ENCODE measurements around the gene PATJ. TPM values are rescaled to one million over a fixed set of nuclear protein-coding genes. Genes with fewer than 3 reads are reported as not detected.

PATJ gene
- total RNA-seq, 1 donor from 2014 or later, result 10.7 TPM

DNA sequence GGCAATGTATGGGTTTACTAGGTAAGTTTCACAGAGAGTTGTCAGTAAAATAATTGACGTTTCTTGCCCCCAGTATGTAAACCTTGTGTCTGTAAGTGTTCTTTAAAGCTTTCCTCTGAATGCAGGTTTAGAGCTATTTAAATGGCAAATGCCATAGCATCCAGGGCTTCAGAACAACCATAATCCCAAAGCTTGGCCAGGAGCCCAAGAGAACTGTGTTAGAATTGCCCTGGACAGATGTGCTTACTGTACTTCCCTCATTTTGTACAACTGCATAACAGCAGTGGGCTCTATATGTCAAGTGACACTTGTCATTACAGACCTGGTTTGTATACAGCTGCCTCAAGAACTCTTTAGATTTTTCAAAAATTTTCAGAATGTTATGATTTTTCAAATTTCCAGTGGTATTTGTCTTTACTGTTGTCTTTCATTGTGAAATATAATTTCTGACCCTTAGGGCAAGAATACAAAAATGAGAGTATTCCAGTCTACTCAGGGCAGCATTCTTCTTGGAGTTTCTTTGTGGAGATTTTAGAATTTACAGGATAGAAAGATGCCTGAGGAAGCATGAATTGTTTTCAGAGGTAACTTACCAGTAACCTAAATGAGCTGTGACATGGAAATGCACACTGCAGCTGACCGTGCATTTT lies 315.5 kb downstream of the PATJ start:
- H3K9me3 Mint-ChIP-seq (ENCODE audit: low read depth), result peaks cover 1% of the 10 kb centered on the region
- no peak overlapping the region for H3K4me3 Mint-ChIP-seq (ENCODE audit: unreplicated experiment)
- no peak for DNase-seq (ENCODE audit: low spot score)
- no peaks in the 10 kb centered on the region for H3K27me3 Mint-ChIP-seq (ENCODE audit: low read depth)
- no peaks in the 10 kb centered on the region for H3K36me3 Mint-ChIP-seq (ENCODE audit: low read depth)
- peaks cover 7% of the 10 kb centered on the region for H3K4me1 Mint-ChIP-seq (ENCODE audit: low read depth)
- TF ChIP-seq, protein P1, sequence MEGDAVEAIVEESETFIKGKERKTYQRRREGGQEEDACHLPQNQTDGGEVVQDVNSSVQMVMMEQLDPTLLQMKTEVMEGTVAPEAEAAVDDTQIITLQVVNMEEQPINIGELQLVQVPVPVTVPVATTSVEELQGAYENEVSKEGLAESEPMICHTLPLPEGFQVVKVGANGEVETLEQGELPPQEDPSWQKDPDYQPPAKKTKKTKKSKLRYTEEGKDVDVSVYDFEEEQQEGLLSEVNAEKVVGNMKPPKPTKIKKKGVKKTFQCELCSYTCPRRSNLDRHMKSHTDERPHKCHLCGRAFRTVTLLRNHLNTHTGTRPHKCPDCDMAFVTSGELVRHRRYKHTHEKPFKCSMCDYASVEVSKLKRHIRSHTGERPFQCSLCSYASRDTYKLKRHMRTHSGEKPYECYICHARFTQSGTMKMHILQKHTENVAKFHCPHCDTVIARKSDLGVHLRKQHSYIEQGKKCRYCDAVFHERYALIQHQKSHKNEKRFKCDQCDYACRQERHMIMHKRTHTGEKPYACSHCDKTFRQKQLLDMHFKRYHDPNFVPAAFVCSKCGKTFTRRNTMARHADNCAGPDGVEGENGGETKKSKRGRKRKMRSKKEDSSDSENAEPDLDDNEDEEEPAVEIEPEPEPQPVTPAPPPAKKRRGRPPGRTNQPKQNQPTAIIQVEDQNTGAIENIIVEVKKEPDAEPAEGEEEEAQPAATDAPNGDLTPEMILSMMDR (IDR thresholded peaks at IDR 0.05), result no peak
- H3K27ac Mint-ChIP-seq (ENCODE audit: unreplicated experiment), result no peak overlapping the region

DNA sequence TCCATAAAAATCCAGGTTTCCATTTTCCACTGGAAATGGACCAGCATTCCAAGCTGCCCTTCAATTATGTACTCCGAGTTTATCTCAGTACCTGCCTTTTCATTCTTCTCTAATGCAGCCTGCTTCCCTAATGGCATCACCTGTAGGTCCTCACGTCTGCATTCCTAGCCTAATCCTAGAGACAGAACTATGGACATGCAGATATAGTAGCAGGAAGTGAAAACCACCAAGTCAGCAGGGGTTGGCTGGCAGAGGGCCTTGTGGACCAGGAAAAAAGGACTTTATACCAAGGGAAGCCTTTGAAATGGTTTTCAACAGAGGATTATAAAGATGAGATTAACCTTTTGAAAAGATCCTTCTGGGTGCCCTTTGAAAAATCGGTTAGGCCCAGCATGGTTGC lies 316.7 kb downstream of the PATJ start:
- no peaks in the 10 kb centered on the region for H3K27me3 Mint-ChIP-seq (ENCODE audit: low read depth)
- H3K4me1 Mint-ChIP-seq (ENCODE audit: low read depth), result peaks cover 7% of the 10 kb centered on the region
- H3K36me3 Mint-ChIP-seq (ENCODE audit: low read depth), result peaks cover 2% of the 10 kb centered on the region
- peaks cover 4% of the 10 kb centered on the region for H3K9me3 Mint-ChIP-seq (ENCODE audit: low read depth)
- DNase-seq (ENCODE audit: low spot score), result no peak
- no peak overlapping the region for H3K4me3 Mint-ChIP-seq (ENCODE audit: unreplicated experiment)
- H3K27ac Mint-ChIP-seq (ENCODE audit: unreplicated experiment), result no peak overlapping the region
- TF ChIP-seq, protein P1 (IDR thresholded peaks at IDR 0.05), result no peak

DNA sequence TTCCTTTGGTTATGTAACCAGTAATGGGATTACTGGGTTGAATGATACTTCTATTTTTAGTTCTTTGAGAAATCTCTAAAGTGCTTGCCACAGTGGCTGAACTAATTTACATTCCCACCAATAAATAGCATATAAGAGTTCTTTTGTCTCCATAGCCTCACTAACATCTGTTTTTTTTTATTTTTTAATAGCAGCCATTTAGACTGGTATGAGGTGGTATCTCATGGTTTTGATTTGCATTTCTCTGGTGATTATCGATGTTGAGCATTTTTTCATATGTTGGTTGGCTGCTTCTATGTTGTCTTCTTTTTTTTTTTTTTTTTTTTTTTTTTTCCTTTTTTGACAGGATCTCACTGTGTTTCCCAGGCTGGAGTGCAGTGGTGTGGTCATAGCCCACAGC lies 319.8 kb downstream of the PATJ start:
- no peak overlapping the region for H3K4me3 Mint-ChIP-seq (ENCODE audit: unreplicated experiment)
- DNase-seq (ENCODE audit: low spot score), result no peak

DNA sequence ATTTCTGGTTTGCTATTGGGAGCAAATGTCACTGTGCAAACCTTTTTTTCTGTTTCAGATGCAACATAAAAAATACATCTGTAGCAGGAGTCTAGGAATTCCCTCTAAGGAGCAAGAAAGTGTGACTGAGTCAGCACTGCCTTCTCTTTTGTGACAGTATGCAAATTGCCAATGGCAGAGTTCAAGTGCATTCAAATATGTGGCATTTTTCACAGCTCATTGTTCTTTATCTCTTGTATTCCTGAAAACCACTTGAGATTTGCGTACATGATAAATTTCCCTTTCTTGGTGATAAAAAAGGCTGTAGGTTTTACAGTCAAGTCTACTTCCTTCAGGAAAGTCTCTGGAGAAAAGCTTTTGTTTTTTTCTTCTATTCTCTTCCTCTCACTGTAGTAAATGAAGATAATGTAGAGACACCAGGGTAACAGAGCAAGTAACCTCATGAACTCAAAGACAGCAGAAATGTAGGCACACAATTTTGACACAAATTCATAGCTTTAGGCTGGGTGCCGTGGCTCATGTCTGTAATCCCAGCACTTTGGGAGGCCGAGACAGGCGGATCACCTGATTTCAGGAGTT lies 322.6 kb downstream of the PATJ start:
- TF ChIP-seq, protein P1 (IDR thresholded peaks at IDR 0.05), result no peak
- peaks cover 4% of the 10 kb centered on the region for H3K9me3 Mint-ChIP-seq (ENCODE audit: low read depth)
- H3K4me1 Mint-ChIP-seq (ENCODE audit: low read depth), result peaks cover 8% of the 10 kb centered on the region
- H3K27ac Mint-ChIP-seq (ENCODE audit: unreplicated experiment), result no peak overlapping the region
- no peaks in the 10 kb centered on the region for H3K27me3 Mint-ChIP-seq (ENCODE audit: low read depth)
- H3K36me3 Mint-ChIP-seq (ENCODE audit: low read depth), result peaks cover 5% of the 10 kb centered on the region
- no peak for DNase-seq (ENCODE audit: low spot score)
- no peak overlapping the region for H3K4me3 Mint-ChIP-seq (ENCODE audit: unreplicated experiment)

More for the DNA sequence above, 319.8 kb downstream of the PATJ start:
- Mint-ChIP-seq H3K4me1 (ENCODE audit: low read depth) (peaks cover 7% of the 10 kb centered on the region), H3K27ac (ENCODE audit: unreplicated experiment) (no peak overlapping the region), H3K27me3 (ENCODE audit: low read depth) (no peaks in the 10 kb centered on the region), H3K36me3 (ENCODE audit: low read depth) (peaks cover 5% of the 10 kb centered on the region), H3K9me3 (ENCODE audit: low read depth) (peaks cover 4% of the 10 kb centered on the region)
- TF ChIP-seq, protein P1 (IDR thresholded peaks at IDR 0.05), result no peak

DNA sequence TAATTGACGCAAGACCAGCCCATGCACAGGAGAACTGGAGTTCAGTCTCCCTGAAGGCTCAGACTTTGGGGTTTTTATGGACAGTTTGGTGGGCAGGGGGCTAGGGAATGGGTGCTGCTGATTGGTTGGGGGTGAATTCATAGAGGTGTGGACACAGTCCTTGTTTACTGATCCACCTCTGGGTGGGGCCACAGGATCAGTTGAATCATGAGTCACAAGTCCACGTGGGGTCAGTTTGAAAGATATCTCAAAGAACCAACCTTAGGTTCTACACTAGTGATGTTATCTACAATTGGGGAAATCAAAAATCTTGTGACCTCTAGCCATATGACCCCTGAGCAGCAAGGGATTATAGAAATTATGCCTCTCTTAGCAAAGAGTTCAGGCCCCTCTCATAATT lies 324.4 kb downstream of the PATJ start:
- Mint-ChIP-seq H3K27ac (ENCODE audit: unreplicated experiment) (no peak overlapping the region), H3K36me3 (ENCODE audit: low read depth) (peaks cover 5% of the 10 kb centered on the region), H3K4me1 (ENCODE audit: low read depth) (peaks cover 8% of the 10 kb centered on the region), H3K27me3 (ENCODE audit: low read depth) (no peaks in the 10 kb centered on the region), H3K9me3 (ENCODE audit: low read depth) (peaks cover 4% of the 10 kb centered on the region), H3K4me3 (ENCODE audit: unreplicated experiment) (no peak overlapping the region)
- TF ChIP-seq, protein P1 (IDR thresholded peaks at IDR 0.05), result no peak
- DNase-seq (ENCODE audit: low spot score), result no peak
